ENCODE measurements around the gene DPF3. TPM values are rescaled to one million over a fixed set of nuclear protein-coding genes. Genes with fewer than 3 reads are reported as not detected.

DPF3 gene
- total and polyA plus RNA-seq, 2 of the 13 experiments (the other 11 are each of a cell fraction or from before 2014, with no cell fraction given) = 0.09 to 0.60 TPM

- BruUV-seq (replicated peaks) = no TSS peak
- ATAC-seq (no peak), DNase-seq (ENCODE audit: low spot score) (no peak), FAIRE-seq (no peak)
- 67% methylated on average over 5 of the region's 5 CpGs for WGBS (ENCODE audit: low lambda C conversion rate)
- intact Hi-C loops (cut with micrococcal nuclease; ENCODE audit: unreplicated experiment) = no loop called here
- Histone ChIP-seq H3K9ac (ENCODE audit: insufficient read depth, low read depth, low read length) (no peak overlapping the region), H3K27ac (ENCODE audit: extremely low read length, insufficient read depth, low read length) (no peak overlapping the region), H3K9me3 (ENCODE audit: low read length) (no peaks in the 10 kb centered on the region), H4K20me1 (ENCODE audit: insufficient read depth, low read length) (no peaks in the 10 kb centered on the region), H3K36me3 (replicated peaks in 1 of 2; ENCODE audit: control insufficient read depth in 1 of 2, insufficient read depth in 2 of 2, low read length in 2 of 2) (no peaks in the 10 kb centered on the region), H2AFZ (ENCODE audit: low read length) (no peak overlapping the region), H3K4me1 (ENCODE audit: insufficient read depth, low read length) (peaks cover 11% of the 10 kb centered on the region), H3K4me2 (ENCODE audit: low read depth, low read length) (no peak overlapping the region), H3K79me2 (ENCODE audit: insufficient read depth, low read length) (no peaks in the 10 kb centered on the region), H3K27me3 (ENCODE audit: control insufficient read depth in 1 of 2, insufficient read depth in 2 of 2, low read length in 2 of 2) (peaks cover 0 to 6% of the 10 kb centered on the region in 2 experiments; a peak in 2 of 5 replicates), H3K4me3 (replicated peaks in 1 of 3; ENCODE audit: insufficient read depth in 1 of 3, low read depth in 2 of 3, low read length in 3 of 3) (no peak overlapping the region)
- POLR2A ChIA-PET = no interaction called here
- CTCF ChIA-PET (ENCODE audit: low intra/inter-chr PET ratio, low total read pairs) = no interaction called here
- TF ChIP-seq CREB1 (IDR thresholded peaks at IDR 0.05) (0 out of 2 replicates have a peak, but pooled peaks have one; percentile 13), CREB1 (CRISPR knock-in tag; IDR thresholded peaks at IDR 0.05) (no peak), HMGXB4 (CRISPR knock-in tag; IDR thresholded peaks at IDR 0.05; ENCODE audit: borderline replicate concordance in 1 of 2, low read depth in 1 of 2) (no peak)
- in situ Hi-C loops (cut with HindIII; ENCODE audit: extremely low pct_ligation_motif_present, low pct_unique_long_range_greater_than_20kb) = no loop called here
These were observed 15.3 kb upstream of the DPF3 start for GRCh38 chr14:72909163-72909562.

GRCh38 chr14:72907886-72908285, 14.0 kb upstream of the DPF3 start:
- DNase-seq (ENCODE audit: low spot score) = no peak
- Histone ChIP-seq H4K20me1 (ENCODE audit: insufficient read depth, low read length) (no peaks in the 10 kb centered on the region), H3K27me3 (ENCODE audit: control insufficient read depth in 1 of 2, insufficient read depth in 2 of 2, low read length in 2 of 2) (peaks cover 0 to 6% of the 10 kb centered on the region in 2 experiments; a peak in 2 of 5 replicates), H3K4me2 (ENCODE audit: low read depth, low read length) (peak overlapping the region; percentile 48), H3K9ac (ENCODE audit: insufficient read depth, low read depth, low read length) (no peak overlapping the region), H3K36me3 (replicated peaks in 1 of 2; ENCODE audit: control insufficient read depth in 1 of 2, insufficient read depth in 2 of 2, low read length in 2 of 2) (no peaks in the 10 kb centered on the region), H3K4me3 (replicated peaks in 1 of 3; ENCODE audit: insufficient read depth in 1 of 3, low read depth in 2 of 3, low read length in 3 of 3) (no peak overlapping the region), H3K9me3 (ENCODE audit: low read length) (no peaks in the 10 kb centered on the region), H3K27ac (ENCODE audit: extremely low read length, insufficient read depth, low read length) (no peak overlapping the region), H2AFZ (ENCODE audit: low read length) (no peak overlapping the region), H3K79me2 (ENCODE audit: insufficient read depth, low read length) (no peaks in the 10 kb centered on the region), H3K4me1 (ENCODE audit: insufficient read depth, low read length) (peaks cover 21% of the 10 kb centered on the region)
- intact Hi-C loops (cut with micrococcal nuclease; ENCODE audit: unreplicated experiment) (no loop called here), in situ Hi-C loops (cut with HindIII; ENCODE audit: extremely low pct_ligation_motif_present, low pct_unique_long_range_greater_than_20kb) (no loop called here)
- ChIA-PET CTCF (ENCODE audit: low intra/inter-chr PET ratio, low total read pairs) (no interaction called here), POLR2A (no interaction called here)
- 2% methylated on average over 5 of the region's 5 CpGs for WGBS (ENCODE audit: low lambda C conversion rate)
- FAIRE-seq = no peak
- peak; percentile 50 for ATAC-seq
- no peak for TF ChIP-seq ERF (CRISPR knock-in tag; IDR thresholded peaks at IDR 0.05)
- TF ChIP-seq ZNF354B (CRISPR knock-in tag; IDR thresholded peaks at IDR 0.05) = no peak
- no peak for TF ChIP-seq HOXA5 (CRISPR knock-in tag; IDR thresholded peaks at IDR 0.05)
- no peak for TF ChIP-seq ZNF234 (CRISPR knock-in tag; conservative IDR thresholded peaks at IDR 0.05)
- TF ChIP-seq, protein P1, sequence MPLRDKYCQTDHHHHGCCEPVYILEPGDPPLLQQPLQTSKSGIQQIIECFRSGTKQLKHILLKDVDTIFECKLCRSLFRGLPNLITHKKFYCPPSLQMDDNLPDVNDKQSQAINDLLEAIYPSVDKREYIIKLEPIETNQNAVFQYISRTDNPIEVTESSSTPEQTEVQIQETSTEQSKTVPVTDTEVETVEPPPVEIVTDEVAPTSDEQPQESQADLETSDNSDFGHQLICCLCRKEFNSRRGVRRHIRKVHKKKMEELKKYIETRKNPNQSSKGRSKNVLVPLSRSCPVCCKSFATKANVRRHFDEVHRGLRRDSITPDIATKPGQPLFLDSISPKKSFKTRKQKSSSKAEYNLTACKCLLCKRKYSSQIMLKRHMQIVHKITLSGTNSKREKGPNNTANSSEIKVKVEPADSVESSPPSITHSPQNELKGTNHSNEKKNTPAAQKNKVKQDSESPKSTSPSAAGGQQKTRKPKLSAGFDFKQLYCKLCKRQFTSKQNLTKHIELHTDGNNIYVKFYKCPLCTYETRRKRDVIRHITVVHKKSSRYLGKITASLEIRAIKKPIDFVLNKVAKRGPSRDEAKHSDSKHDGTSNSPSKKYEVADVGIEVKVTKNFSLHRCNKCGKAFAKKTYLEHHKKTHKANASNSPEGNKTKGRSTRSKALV (CRISPR knock-in tag; IDR thresholded peaks at IDR 0.05) = no peak
- no peak for TF ChIP-seq SP5 (CRISPR knock-in tag; IDR thresholded peaks at IDR 0.05; ENCODE audit: borderline replicate concordance, low read depth)
- BruUV-seq (replicated peaks) = no TSS peak
